Umbilical cord (tissue), 2 donors: ENCODE results near the gene HEATR1. TPM values are rescaled to one million over a fixed set of nuclear protein-coding genes. Genes with fewer than 3 reads are reported as not detected.
"Not testable (repeated sequence)": the region's sequence is repeated elsewhere in the genome, so short reads cannot be mapped to it uniquely, and the experiment has no call there.

ENCODE experiments used
- DNase-seq: peaks from one replicate; pipeline ENCODE4 v3.0.0-alpha.2; 2015; ENCODE audit warnings: low spot score
- total RNA-seq: library from RNA; depleted of rRNA; stranded (reverse); fragments of >200 nt; gene quantifications from one replicate; pipeline ENCODE4 v1.2.3, GENCODE V29; 2014; ENCODE audit warnings: low replicate concordance; ENCODE audit not compliant: insufficient read depth

Gene HEATR1, protein sequence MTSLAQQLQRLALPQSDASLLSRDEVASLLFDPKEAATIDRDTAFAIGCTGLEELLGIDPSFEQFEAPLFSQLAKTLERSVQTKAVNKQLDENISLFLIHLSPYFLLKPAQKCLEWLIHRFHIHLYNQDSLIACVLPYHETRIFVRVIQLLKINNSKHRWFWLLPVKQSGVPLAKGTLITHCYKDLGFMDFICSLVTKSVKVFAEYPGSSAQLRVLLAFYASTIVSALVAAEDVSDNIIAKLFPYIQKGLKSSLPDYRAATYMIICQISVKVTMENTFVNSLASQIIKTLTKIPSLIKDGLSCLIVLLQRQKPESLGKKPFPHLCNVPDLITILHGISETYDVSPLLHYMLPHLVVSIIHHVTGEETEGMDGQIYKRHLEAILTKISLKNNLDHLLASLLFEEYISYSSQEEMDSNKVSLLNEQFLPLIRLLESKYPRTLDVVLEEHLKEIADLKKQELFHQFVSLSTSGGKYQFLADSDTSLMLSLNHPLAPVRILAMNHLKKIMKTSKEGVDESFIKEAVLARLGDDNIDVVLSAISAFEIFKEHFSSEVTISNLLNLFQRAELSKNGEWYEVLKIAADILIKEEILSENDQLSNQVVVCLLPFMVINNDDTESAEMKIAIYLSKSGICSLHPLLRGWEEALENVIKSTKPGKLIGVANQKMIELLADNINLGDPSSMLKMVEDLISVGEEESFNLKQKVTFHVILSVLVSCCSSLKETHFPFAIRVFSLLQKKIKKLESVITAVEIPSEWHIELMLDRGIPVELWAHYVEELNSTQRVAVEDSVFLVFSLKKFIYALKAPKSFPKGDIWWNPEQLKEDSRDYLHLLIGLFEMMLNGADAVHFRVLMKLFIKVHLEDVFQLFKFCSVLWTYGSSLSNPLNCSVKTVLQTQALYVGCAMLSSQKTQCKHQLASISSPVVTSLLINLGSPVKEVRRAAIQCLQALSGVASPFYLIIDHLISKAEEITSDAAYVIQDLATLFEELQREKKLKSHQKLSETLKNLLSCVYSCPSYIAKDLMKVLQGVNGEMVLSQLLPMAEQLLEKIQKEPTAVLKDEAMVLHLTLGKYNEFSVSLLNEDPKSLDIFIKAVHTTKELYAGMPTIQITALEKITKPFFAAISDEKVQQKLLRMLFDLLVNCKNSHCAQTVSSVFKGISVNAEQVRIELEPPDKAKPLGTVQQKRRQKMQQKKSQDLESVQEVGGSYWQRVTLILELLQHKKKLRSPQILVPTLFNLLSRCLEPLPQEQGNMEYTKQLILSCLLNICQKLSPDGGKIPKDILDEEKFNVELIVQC (N-terminal part only)
- 45.0 TPM for total RNA-seq

DNA sequence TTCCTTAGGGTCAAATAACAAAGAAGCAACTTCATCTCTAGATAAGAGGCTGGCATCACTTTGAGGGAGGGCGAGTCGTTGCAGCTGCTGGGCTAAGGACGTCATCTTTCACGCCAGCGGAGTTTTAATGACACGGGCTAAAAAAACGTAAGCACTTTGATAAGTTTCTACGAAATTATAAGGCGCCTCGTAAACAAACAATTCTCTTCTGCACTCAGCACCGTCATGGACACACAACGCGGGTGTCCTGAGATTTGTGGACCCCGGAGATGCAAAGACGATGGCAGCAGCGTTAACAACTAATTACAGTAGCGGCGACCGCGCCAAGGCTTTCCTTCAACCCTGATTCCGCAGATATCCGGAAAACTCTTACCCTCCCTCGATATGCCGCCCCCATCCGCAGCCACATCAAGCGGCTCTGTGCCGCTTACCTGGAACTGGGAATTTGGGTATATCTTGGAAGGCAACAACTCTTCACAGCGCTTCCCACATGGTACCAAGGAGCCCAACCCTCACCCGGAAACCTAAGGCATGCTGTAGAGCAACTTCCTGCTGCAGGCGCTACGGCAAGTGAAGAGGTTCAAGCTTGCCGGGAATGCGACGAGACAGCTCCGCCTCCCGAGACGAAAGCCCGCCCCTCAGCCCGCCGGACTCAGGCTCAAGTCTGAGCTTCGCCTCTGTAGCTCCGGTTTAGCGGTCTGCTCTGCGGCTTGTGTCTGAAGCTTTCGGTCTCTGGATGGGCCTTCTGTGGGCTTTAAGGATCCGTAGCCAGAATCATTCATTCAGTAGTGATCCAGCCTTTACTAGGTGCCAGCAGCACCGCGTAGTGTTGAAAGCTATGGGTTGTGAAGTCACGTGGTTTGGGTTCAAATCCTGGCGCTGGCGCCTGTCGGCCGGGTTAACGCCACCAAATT is at the start of gene HEATR1:
Gene HEATR1, minus strand, starts transcription at position 526 of the 914 bp plus-strand sequence. Its CDS starts 421 bp downstream, at position 105.
- DNase-seq, result peak; percentile 98

DNA sequence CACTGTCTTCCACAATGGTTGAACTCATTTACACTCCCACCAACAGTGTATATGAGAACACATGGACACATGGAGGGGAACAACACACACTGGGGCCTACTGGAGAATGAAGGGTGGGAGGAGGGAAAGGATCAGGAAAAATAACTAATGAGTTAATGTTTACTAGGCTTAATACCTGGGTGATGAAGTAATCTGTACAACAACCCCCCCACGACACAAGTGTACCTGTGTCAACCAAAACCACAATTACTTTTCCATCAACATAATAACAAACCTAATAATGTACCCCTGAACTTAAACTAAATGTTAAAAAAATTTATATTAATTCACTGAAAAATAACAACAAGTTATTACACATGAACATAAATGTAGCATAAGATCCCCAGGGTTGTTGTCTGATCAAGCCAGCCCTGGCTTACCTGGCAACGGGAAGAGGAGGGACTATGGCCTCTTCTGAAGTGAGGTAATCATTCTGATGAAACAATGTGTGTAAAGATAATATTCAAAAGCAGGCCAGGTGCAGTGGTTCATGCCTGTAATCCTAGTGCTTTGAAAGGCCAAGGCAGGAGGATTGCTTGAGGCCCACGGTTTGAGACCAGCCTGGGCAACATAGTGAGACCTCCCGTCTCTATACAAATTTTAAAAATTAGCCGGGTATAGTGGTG is 40.8 kb upstream of the HEATR1 start:
- no peak for DNase-seq

DNA sequence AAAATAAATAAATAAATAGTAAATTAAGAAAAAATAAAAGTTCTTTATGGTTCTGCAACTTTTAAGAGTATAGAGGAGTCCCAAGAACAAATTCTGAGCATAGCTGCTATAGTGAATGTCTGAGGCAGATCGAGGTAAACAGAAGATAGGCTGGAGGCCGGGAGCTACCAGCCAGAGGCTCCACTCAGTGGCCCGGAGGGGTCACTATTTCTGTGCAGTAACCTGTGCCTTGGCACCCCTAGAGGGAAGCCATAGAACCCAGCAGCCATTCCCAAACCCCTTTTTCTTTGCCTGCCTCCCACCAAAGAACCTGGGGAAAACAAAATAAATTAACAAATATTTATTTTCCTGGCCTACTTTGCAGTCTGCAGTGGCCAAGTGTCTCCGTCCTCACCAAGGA is 38.4 kb upstream of the HEATR1 start:
- DNase-seq, result no peak

DNA sequence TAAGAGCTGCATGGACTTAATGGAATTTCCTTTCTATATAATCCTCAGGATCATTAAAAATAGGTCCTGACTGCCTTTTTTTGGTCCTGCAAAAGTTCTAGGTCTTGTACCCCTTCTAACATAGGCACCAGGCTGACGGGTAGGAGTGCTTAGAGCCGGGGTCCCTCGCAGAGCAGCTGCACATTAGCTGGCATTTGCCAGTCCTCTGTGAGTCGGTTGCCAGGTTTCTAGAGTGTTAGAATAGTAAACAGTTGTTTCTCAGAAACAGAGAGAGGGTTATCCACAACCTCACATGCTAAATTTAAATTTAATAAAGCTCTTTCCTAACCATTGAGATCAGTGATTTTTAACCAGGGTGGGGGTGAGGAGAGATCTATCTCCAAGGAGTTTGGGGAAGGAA is 35.4 kb upstream of the HEATR1 start:
- DNase-seq, result no peak

DNA sequence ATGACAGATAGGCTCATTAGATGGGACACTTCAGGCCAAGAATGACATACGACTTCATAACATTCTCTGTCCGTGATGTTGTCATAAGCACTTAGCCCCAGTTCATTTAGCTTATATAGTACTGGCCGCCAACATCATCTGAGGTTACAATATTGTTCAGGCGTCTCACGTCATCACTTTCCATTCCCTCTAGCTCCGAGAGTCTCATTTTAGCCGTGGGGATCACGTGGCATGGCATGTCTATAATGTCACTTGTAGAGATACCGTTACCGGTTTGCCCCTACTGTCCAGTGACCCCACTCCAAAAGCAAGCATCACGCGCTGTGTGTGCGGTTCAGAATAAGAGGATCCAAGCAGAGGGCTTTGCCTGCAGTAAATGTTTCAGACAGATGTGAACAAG is 34.6 kb upstream of the HEATR1 start:
- no peak for DNase-seq

DNA sequence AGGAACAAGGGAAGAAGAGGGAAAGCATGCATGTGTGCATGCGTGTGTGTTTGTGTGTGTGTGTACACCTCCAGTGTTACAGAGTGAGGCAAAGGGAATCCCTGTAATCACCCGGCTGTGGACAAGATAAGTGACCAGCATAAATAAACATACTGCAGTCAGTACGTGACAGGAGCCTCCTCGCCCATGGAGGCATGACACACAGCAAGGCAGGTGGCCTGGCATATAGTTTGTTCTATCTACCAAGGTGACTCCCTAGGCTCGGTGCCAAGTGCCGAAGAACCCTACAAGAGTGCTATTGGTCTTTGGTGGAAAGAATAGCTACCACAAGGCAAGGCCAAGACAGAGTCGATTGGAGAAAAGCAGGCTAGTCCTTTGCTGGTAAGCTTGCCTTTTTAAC is 31.7 kb upstream of the HEATR1 start:
- no peak for DNase-seq

DNA sequence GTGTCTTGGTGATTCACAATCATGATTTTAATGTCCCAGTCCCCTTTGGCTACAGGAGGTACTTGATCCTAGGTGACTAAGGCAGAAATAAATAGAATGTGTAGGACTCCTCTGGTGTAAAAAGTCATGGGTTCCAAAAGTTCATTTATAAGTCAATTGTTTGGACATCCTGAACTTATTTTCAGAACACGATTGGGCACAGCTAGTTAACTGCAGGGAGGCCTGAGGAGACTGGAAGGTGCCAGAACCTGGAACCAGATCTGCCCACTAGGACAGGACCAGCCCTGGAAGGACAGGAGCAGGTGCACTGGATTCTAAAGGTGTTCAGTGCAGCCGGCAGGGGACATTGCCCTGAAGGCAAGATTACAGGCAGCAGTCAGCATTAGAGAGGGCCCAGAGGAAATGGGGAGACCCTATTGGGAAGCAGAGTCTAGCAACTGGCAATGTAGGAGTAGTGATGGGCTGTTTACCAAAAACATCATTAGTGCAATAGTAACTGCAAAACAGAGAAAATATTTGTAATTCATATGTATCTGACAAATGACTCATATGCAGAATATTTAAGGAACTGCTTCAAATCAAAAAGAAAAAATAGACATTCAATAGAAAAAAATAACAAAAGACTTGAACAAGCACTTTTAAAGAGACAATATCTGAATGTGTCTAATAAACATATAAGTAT is 23.6 kb upstream of the HEATR1 start:
- no peak for DNase-seq

DNA sequence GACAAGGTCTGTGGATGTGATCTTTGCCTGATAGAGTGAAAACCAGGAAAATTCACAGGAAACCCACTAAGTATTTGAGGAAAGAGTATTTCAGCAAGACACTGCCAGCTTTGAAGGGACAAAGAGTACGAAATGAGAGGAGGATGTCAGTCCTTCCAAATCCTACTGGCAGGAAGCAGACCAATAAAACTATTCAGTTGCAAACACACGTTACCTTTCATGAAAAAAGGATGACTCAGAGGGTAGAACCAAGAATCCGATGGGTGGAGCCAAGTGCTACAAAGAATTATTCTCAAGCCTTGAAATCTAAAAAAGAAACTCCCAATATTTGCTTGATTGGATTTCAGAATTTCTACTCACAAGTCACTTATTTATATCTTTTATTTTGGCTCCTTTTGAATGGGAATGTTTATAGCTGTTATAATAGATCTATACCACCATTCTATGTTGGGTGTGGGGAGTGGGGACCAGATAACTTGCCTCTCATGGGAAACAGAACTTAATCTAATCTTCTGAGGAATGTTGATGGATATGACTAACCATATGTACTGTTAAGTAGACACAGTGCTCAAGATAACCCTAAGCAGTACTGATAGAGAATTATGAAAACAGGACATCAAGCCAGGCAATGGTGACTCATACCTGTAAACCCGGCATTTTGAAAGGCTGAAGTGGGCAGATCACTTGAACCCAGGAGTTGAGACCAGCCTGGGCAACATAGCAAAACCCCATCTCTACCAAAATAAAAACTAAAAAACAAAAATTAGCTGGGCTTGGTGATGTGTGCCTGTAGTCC is 19.3 kb upstream of the HEATR1 start:
- DNase-seq, result peak; percentile 28

DNA sequence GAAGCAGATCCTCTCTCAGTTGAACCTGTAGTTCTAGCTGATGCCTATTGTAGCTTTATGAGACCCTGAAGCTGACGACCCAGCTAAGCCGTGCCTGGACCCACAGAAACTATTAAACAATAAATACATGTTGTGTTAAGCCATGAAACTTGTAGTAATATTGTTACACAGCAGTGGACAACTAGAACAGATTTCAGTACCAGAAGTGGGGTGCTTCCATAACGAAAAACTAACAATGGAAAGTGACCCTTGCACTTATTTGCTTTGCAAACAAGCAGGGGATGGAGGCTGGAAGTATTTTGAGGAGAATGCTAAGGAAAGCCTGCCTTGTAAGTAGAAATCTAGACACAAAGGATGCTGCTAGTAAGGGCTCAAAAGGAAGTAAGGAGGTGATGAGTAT is 18.1 kb upstream of the HEATR1 start:
- no peak for DNase-seq

DNA sequence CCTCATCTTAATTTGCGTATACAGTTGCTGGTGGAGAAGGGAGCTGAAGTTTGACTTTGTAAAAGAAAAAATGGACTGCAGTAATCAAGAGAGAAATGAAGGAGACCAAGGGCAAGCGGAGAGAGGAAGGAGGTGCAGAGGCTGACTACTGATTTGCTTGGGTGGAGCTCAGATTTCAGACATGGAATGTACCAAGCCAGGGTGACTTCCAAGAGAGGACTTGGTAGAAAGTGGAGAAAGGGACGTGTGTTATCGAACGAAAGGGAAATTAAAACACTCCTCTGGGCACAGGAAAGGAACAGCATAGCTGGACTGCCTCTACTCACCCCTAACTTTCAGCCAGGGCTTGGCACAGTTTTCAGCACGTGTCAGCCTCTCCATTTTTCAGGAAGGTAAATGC is 15.1 kb upstream of the HEATR1 start:
- no peak for DNase-seq

DNA sequence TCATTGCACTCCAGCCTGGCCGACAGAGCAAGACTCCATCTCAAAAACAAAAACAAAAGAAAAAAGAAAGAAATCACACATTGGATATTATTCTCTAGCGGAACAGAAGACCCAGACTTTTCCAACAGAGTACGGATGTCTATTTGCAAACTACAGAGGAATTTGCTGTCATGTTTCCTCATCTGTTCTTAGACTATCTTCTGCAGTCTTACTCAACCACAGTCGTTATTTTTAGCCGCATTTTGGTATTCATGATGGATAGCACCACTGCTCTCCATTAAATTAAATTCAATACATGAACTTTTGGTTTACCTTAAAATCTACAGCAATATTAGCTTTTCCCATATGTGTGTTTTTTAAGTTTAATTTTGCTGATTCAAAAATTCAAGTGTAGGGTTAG is 14.2 kb upstream of the HEATR1 start:
- no peak for DNase-seq

DNA sequence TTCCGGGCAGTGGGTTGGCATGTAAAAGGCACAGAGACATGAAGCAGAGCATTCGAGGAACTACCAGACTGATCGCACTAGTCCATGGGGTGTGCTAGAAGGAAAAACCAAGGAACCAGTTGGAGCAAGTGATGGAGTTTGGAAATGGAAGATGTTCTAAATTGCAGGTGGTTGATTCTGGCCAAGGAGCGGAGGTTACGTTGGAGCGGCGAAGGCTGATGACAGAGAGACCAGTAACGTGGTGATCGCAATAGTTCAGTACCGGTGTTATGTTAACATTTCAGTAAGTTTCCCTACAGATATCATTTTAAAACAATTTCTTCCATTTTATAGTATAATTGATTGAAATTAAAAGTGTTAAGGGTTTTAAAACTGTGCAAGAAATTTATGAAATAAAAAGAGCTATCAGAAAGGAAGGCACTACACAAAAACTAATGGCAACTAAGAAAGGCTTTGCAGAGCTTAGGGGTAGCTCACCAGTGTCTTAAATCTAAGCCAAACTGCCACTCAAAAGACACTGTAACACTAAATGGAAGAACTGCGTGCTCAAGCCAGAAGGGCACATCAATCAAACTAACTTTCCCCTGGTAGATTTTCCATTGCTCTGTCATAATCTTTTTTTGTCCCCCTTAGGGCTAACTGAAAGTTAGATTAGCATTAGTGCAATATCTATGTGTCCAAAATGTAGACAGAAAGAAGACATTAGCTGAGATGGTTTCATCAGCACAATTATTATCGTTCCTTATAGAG is 11.3 kb upstream of the HEATR1 start:
- no peak for DNase-seq

DNA sequence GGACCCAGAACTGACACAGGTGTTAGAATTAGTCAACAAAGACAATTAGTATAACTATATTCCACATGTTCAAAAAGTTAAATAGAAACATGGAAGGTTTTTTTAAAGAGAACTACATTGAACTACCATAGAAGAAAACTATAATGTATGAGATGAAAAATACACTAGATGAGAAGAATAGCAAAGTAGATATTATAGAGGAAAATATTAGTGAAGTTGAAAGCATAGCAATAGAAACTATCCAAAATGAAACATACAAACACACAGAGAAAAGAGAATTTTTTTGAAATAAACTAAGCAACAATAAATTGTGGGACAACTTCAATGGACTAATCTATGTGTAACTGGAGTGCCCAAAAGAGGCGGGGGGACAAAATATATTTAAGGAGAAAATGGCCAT is 8.0 kb upstream of the HEATR1 start:
- DNase-seq, result no peak

DNA sequence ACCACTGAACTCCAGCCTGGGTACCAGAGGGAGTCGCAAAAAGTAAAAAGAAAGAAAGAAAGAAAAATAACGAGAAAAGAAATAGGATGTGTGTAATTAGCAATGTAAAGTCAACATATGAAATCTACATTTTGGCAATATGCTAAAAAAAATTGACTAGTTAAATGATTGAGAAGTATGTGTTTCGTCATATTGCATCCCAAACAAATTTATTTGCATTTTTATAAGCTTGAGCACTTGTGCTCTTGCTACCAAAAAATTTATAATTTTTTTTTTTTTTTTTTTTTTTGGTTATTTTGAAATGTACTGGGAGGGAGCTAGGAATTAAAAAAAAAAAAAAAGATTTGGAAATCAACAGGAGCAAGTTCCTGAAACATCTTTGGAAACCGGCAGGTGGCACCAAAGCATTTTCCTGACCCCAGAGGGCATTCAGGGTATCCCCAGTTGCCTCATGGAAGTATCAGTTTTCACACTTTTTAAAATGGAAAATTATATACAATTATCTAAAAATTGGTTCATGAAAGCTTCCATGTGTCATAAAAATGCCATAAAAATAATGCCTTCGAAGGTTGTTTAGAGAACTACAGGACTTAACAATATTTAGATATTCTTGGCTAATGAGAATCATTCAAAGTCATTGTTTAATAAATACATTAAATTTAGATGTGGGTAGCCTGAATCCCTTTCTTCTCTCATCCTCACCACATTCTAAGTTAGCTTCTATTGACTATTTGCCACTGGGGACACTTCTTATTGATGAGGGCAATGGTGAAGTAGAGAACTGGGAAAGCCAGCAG is 4.8 kb upstream of the HEATR1 start:
- peak; percentile 69 for DNase-seq

DNA sequence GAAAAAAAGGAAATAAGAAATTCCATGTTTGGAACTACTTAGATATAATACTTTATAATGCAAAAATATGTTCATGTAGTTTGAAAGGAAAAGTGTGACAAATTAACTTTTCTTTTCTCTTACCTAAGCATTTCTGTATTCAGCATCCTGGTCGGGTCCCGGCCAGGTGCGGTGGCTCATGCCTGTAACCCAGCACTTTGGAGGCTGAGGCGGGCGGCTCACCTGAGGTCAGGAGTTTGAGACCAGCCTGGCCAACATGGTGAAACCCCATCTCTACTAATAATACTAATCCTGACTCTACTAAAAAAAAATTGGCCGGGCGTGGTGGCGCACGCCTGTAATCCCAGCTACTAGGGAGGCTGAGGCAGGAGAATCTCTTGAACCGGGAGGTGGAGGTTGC is 3.3 kb upstream of the HEATR1 start:
- DNase-seq, result not testable (repeated sequence)

DNA sequence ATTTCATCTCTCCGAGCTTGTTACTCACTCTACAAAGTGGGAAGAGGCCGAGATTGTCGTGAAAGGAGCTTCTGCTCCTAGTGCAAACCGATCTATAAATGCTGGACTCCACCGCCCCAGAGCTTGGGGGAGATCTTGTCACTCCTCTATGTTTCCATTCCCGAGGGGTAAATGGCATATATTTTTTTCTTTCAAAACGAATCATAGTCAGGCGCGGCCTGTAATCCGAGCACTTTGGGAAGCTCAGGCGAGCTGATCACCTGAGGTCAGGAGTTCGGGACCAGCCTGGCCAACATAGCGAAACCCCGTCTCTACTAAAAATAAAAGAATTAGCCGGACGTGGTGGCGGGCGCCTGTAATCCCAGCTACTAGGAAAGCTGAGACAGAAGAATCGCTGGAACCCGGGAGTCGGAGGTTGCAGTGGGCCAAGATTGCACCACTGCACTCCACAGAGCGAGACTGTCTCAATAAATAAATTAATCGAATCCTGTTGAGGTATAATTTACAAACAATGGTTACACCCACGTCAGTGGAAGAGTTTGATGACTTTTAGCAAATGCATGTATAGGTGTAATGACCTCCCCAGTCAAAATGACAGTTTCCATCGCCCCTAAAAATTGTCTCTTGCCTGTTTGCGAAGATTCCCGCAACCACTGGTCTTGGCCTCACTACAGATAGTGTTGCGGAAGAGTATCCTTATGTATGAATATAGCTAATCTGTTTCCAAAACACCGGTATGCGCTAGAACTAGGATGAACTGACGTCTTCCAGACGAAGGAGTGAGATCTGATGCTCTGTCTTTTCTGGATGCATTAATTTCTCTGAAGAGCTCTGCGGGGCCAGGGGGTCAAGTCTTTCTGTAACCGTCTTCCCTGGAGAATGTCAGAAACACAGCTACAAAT is 840 bp upstream of the HEATR1 start:
- DNase-seq, result peak; percentile 43
